OCI-LY7 (cell line): ENCODE measurements around the gene TLR2. TPM values are rescaled to one million over a fixed set of nuclear protein-coding genes. Genes with fewer than 3 reads are reported as not detected.

ENCODE experiments used
- BruUV-seq: library from RNA; stranded (reverse); fragments of 400-500 nt; replicated peaks from 2 replicates; lab custom pipeline; 2021; lab: Mats Ljungman, UMichigan
- CTCF ChIA-PET: fragments of 300-600 bp; sonication (Branson Sonifier 250); formaldehyde crosslinking; loops from one replicate; lab custom pipeline; 2022; ENCODE audit warnings: antibody characterized with exemption; ENCODE audit not compliant: unreplicated experiment; lab: Charles Lee
- POLR2A ChIA-PET: fragments of 300-600 bp; sonication (Branson Sonifier 250); formaldehyde crosslinking; loops from one replicate; lab custom pipeline; 2022; ENCODE audit warnings: antibody characterized with exemption; lab: Charles Lee
- DNase-seq: peaks from one replicate; pipeline ENCODE4 v3.0.0-alpha.2; 2015; ENCODE audit warnings: low spot score
- H2AFZ ChIP-seq: fragments of 200-600 bp; sonication (generic), shearing (Covaris generic); 2 replicates; pipeline ENCODE4 v1.6.1; 2014; ENCODE audit warnings: mild to moderate bottlenecking, antibody characterized with exemption, low read length, moderate library complexity
- H3K27ac ChIP-seq: fragments of 200-600 bp; sonication (generic); 2 replicates; pipeline ENCODE4 v1.5.1; 2014; ENCODE audit warnings: mixed run types, low read depth, mild to moderate bottlenecking, moderate library complexity, low read length, inconsistent platforms; ENCODE audit not compliant: poor library complexity, severe bottlenecking
- H3K36me3 ChIP-seq: fragments of 200-600 bp; sonication (generic); 2 replicates; pipeline ENCODE4 v1.6.1; 2014; ENCODE audit warnings: mild to moderate bottlenecking, antibody characterized with exemption, low read length, moderate library complexity, mixed read lengths; ENCODE audit not compliant: insufficient read depth
- H3K4me1 ChIP-seq: fragments of 200-600 bp; sonication (generic); 2 replicates; pipeline ENCODE4 v1.5.1; 2014; ENCODE audit warnings: mild to moderate bottlenecking, low read length; ENCODE audit not compliant: insufficient read depth, poor library complexity, severe bottlenecking
- H3K4me2 ChIP-seq: fragments of 200-600 bp; sonication (generic); 2 replicates; pipeline ENCODE4 v1.6.1; 2014; ENCODE audit warnings: mild to moderate bottlenecking, low read length
- H3K4me3 ChIP-seq: fragments of 200-600 bp; sonication (generic); 2 replicates; pipeline ENCODE4 v1.5.1; 2014; ENCODE audit warnings: mild to moderate bottlenecking, low read depth, low read length; ENCODE audit not compliant: poor library complexity, severe bottlenecking
- H3K79me2 ChIP-seq: fragments of 200-600 bp; sonication (generic); 2 replicates; pipeline ENCODE4 v1.6.1; 2016; ENCODE audit warnings: low read depth, mild to moderate bottlenecking, low read length, moderate library complexity, mixed read lengths; ENCODE audit not compliant: insufficient read depth
- H3K9me2 ChIP-seq: fragments of 200-600 bp; sonication (generic); 2 replicates; pipeline ENCODE4 v1.6.1; 2016; ENCODE audit warnings: mild to moderate bottlenecking, low read length, mixed read lengths; ENCODE audit not compliant: insufficient read depth
- H3K9me3 ChIP-seq: fragments of 200-600 bp; sonication (generic); 2 replicates; pipeline ENCODE4 v1.6.1; 2014; ENCODE audit warnings: mild to moderate bottlenecking, mixed run types, low read length, mixed read lengths
- H4K20me1 ChIP-seq: fragments of 200-600 bp; sonication (generic); 2 replicates; pipeline ENCODE4 v1.6.1; 2014; ENCODE audit warnings: mild to moderate bottlenecking, antibody characterized with exemption, low read length, moderate library complexity, mixed read lengths; ENCODE audit not compliant: insufficient read depth
- CTCF ChIP-seq: fragments of 200-600 bp; sonication (generic); conservative IDR thresholded peaks from 2 replicates; pipeline ENCODE4 v1.5.1; 2014; ENCODE audit warnings: mild to moderate bottlenecking, antibody characterized with exemption, low read length, moderate library complexity, mixed read lengths
- EZH2phosphoT487 ChIP-seq: fragments of 200-600 bp; sonication (generic); IDR thresholded peaks from 2 replicates; pipeline ENCODE4 v1.6.1; 2018; ENCODE audit warnings: low read depth, borderline replicate concordance, mild to moderate bottlenecking, mixed run types, antibody characterized with exemption, low read length, moderate library complexity, mixed read lengths
- intact Hi-C: fragments of 100-400 bp; cut with micrococcal nuclease; formaldehyde crosslinking; loops from one replicate; pipeline ENCODE4 v1.10.0; 2022; ENCODE audit not compliant: unreplicated experiment
- total RNA-seq, 2 experiments: library from RNA; depleted of rRNA in 1 of 2; stranded (reverse); fragments of >200 nt in 1 of 2; shearing (Covaris generic) in 1 of 2; gene quantifications; 2 replicates each; pipeline ENCODE4 v1.2.3, GENCODE V29; 2014 to 2022

The TLR2 gene
- total RNA-seq, 2 experiments from 2014 or later = 1.5 TPM; not detected in 1

- intact Hi-C loops = no loop called here
- CTCF ChIA-PET = no interaction called here
Observed at GRCh38 chr4:153722036-153722435, 38.0 kb downstream of the TLR2 start.

GRCh38 chr4:153724606-153725005, 40.5 kb downstream of the TLR2 start:
- no TSS peak for BruUV-seq
- H3K79me2 ChIP-seq = no peaks in the 10 kb centered on the region
- no peak overlapping the region for H3K4me3 ChIP-seq
- intact Hi-C loops = no loop called here
- TF ChIP-seq EZH2phosphoT487 (no peak), CTCF (no peak)
- no peak for DNase-seq
- no peak overlapping the region for H3K4me2 ChIP-seq
- POLR2A ChIA-PET = interaction anchor here (0.6 to 3.0 kb wide), 4 partner anchors 10 to 789 kb away, joined by 6 to 13 read pairs (median 10); no protein-coding TSS in a partner anchor
- CTCF ChIA-PET = interaction anchor here (1.2 kb wide), 1 partner anchor 10 kb away, joined by 4 read pairs; no protein-coding TSS in a partner anchor
- no peaks in the 10 kb centered on the region for H4K20me1 ChIP-seq
- no peak overlapping the region for H2AFZ ChIP-seq
- H3K4me1 ChIP-seq = peaks cover 36% of the 10 kb centered on the region
- H3K9me3 ChIP-seq = no peaks in the 10 kb centered on the region
- no peaks in the 10 kb centered on the region for H3K36me3 ChIP-seq
- H3K27ac ChIP-seq = no peak overlapping the region
- no peaks in the 10 kb centered on the region for H3K9me2 ChIP-seq

More at GRCh38 chr4:153722036-153722435, 38.0 kb downstream of the TLR2 start:
- Histone ChIP-seq H3K4me3 (no peak overlapping the region), H3K4me1 (peaks cover 15% of the 10 kb centered on the region), H3K9me2 (no peaks in the 10 kb centered on the region), H2AFZ (no peak overlapping the region), H3K27ac (no peak overlapping the region), H4K20me1 (no peaks in the 10 kb centered on the region), H3K9me3 (no peaks in the 10 kb centered on the region), H3K79me2 (no peaks in the 10 kb centered on the region), H3K36me3 (no peaks in the 10 kb centered on the region), H3K4me2 (no peak overlapping the region)
- TF ChIP-seq EZH2phosphoT487 (no peak), CTCF (no peak)
- POLR2A ChIA-PET = interaction anchor here (0.6 to 2.2 kb wide), 6 partner anchors 8 to 559 kb away, joined by 3 to 6 read pairs (median 4); no protein-coding TSS in a partner anchor
- DNase-seq = no peak
- no TSS peak for BruUV-seq

- Histone ChIP-seq H3K79me2 (no peaks in the 10 kb centered on the region), H2AFZ (peak overlapping the region; percentile 78), H3K9me2 (no peaks in the 10 kb centered on the region), H3K27ac (no peak overlapping the region), H3K9me3 (no peaks in the 10 kb centered on the region), H3K36me3 (no peaks in the 10 kb centered on the region), H3K4me1 (peaks cover 42% of the 10 kb centered on the region), H3K4me3 (no peak overlapping the region), H3K4me2 (peak overlapping the region; percentile 28), H4K20me1 (no peaks in the 10 kb centered on the region)
- intact Hi-C loops = no loop called here
- ChIA-PET POLR2A (interaction anchor here (0.6 to 3.0 kb wide), 5 partner anchors 9 to 788 kb away, joined by 5 to 13 read pairs (median 8); no protein-coding TSS in a partner anchor), CTCF (interaction anchor here (1.2 to 2.0 kb wide), 3 partner anchors 9 to 80 kb away, joined by 3 to 5 read pairs (median 4); no protein-coding TSS in a partner anchor)
- BruUV-seq = no TSS peak
- TF ChIP-seq EZH2phosphoT487 (no peak), CTCF (no peak)
- peak; percentile 26 for DNase-seq
Observed at GRCh38 chr4:153725136-153725830, 41.2 kb downstream of the TLR2 start.
